GM19372 (cell line): ENCODE measurements around the gene ST8SIA5.
"Not testable (repeated sequence)": the region's sequence is repeated elsewhere in the genome, so short reads cannot be mapped to it uniquely, and the experiment has no call there.

Experiments used
- ATAC-seq: cut with Tn5 transposase; IDR thresholded peaks from one replicate; pipeline ENCODE4 v1.9.1; 2021; ENCODE audit warnings: mild to moderate bottlenecking, low read depth, moderate library complexity; ENCODE audit not compliant: unreplicated experiment

Gene ST8SIA5, protein sequence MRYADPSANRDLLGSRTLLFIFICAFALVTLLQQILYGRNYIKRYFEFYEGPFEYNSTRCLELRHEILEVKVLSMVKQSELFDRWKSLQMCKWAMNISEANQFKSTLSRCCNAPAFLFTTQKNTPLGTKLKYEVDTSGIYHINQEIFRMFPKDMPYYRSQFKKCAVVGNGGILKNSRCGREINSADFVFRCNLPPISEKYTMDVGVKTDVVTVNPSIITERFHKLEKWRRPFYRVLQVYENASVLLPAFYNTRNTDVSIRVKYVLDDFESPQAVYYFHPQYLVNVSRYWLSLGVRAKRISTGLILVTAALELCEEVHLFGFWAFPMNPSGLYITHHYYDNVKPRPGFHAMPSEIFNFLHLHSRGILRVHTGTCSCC

DNA sequence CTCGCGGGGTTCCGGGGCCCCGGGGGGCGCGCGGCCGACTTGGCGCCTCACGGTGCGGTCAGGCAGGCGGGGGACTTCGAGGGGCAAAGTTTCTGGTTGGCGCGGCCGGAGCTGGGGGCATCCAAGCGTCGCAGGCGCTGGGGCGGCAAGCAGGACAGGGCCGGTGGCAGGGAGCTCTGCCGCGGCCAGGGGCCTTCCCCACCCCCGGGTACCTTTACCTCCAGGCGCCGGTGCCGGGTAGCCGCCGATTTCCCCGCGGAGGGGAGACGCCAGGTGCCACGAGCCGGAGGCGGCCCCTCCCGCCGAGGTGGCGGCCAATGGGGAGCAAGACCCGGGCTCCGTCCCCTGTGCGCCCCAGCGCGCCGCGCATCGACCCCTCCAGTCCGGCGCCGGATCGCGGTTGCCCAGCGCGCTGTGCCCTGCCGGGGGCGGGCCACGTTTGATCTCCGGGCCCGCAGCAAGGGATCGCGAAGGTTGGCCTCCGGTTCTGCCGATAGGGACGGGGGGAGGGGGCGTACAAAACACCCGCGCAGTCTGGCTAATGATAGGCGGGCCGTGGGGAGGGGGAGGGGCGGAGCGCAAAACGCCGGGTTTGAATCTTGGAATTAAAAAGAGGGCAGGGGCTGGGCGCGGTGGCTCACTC lies at the start of gene ST8SIA5:
Gene ST8SIA5, minus strand, starts transcription at position 495 of the 643 bp plus-strand sequence. CDS start 545 bp downstream, outside the sequence.
- ATAC-seq = no peak

DNA sequence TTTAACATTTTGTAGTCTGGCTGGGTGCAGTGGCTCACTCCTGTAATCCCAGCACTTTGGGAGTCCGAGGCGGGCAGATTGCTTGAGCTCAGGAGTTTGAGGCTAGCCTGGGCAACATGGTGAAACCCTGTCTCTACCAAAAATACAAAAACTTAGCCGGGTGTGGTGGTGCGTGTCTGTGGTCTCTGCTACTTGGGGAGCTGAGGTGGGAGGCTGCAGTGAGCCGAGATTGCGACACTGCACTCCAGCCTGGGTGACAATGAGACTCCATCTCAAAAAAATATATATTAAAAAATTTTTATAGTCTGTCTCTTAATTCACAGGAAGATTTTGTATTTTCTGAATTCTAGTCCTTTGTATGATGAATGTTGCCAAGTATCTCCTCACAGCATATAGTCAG lies 39.1 kb upstream of the ST8SIA5 start:
- not testable (repeated sequence) for ATAC-seq

DNA sequence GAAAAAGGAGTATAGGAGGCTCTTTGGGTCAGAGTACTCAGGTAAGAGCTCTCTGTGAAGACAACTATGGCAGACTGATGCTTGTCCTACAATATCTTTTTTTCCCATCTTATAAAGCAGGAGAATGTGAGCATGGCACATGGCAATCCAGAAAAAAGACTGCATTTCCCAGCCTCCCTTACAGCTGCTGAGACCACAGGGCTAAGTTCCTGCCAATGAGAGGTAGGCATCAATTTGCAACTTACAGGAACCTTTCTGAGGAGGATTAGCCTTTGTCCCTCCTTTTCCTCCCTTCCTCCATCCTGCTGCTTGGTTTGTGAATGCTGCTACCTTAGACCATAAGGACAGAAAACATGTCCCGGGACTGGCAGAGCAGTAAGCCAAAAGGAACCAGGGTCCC lies 37.8 kb upstream of the ST8SIA5 start:
- no peak for ATAC-seq

DNA sequence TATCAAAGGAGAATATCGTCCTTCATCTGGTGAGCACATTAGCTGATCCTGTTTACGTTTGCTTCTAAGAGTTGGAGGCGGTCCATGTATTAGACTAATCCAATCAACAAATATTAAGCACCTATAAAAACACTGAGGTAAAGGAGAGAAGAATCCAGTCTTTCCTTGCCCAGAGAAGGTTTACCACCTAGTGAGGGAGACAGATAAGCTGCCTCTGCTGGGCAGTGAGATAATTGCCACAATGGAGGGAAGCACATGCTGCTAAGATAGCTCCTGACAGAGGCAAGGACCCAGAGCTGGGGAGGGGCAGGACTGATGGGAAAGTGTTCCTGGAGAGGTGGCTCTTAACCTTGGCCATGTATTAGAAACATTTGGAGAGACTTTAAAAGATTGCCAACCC lies 36.7 kb upstream of the ST8SIA5 start:
- no peak for ATAC-seq

DNA sequence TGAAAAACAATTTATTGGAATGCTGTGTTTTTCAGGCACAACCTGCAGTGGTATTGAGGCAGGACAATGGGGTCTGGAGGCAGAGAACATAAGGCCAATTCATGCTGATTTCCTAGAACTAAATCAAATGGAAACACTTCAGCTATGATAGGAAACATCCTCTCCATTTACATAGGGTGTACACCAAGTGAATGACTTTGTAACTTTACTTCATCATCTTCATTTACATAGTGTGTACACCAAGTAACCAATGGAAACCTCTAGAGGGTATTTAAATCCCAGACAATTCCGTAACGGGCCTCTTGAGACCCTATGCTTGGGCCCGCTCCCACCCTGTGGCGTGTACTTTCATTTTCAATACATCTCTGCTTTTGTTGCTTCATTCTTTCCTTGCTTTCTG lies 32.2 kb upstream of the ST8SIA5 start:
- no peak for ATAC-seq

DNA sequence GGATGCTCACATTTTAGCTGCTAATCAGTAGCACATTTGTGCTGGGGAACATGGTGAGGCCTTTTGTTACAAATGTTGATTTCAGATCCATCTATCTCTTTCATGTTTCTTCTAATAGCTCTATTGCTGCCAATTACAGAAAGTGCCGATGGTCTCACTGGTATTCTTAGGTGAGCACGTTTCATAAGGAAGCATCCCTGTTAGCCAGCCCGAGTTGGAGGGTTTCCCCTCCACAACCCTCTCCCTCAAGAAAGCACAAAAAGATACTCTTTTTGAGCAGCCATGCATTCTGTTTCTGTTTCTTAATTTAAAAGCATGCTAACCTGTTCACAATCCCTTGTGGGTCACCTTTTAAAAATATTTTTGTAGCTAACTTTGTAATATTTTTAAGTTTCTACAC lies 30.8 kb upstream of the ST8SIA5 start:
- ATAC-seq = no peak

DNA sequence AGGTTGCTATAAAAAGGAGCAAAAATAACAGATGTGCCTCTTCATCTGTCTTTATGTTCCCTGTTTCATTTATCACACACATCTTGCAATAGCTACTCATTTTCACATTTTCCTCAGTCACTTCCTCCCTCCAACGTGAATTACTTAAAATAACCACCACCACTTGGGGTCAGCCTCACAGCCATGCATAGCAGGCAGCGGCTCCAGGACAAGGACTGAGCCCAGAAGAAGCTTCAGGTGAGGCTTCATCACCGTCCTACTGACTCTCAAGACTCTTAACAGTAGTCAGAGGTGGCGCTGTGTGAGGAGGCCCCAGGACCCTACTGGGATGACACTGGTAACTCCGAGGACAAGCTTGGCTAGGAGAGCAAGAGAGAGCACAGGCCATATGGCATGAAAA lies 15.5 kb upstream of the ST8SIA5 start:
- no peak for ATAC-seq

DNA sequence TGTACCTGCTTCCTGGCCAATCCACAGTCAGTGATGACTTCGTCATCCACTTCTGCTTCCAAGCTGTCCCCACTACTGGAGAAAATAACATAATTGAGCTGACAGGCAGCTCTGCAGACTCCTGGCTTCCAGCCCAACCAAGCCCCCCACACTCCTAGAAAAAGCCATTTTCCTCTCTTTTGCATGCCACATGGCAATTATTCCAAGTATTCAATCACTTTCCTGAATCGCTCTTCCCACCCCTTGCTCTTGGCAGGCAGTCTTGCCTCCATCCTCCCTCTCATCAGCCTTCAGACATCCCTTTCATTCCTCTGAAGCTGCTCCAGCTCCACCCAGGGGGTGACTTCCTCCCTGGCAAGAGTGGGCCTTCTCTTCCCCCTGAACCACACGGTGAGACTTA lies 14.3 kb upstream of the ST8SIA5 start:
- no peak for ATAC-seq

DNA sequence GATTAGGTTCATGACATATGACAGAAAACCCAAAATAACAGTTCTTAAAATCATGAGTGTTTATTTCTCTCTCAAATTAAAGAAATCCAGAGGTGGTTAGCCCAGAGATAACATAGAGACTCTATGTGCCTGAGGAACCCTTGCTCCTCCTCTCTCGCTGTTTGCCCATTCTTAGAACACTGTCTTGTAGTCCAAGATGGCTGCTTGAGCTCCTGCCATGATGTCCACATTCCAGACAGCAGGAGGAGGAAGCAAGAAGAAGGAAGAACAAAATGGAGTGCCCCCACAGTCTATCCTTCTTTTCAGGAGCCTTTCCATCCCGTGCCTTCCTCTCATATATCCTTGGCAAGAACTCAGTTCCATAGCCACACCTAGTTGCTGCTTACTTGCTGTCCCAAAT lies 13.9 kb upstream of the ST8SIA5 start:
- no peak for ATAC-seq

DNA sequence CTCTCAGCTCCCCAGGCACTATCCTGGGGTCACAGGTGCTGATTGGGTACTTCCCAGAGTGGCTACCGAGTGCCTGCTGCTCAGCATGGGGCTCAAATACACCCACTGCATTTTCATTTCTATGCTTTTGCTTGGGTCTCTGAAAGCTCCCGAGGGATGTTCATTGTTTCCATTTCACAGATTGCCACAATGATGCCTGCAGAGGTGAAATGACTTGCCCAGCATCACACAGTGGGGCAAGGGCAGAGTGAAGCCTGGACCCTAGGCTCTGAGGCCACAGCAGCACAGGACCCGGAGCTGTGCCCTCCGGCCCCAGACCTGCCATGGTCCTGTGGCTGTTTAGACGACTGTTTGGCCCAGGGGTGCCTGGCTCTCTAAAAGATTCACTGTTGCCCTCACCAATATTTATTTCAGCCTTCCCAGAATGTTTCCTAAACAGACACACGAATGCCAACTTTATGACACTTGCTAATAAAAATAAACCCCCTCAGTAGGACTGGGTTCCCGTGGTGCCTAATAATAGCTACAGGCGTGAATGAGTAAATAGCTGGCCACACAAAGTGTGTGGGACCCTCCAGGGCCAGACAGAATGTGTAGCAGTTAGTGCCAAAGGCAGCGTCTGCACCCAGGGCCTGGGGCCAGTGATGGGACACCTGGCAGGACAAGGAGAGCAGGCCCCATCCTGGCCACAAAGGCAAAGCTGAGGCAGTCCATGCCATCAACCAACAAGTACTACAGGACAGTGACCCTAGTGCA lies 11.5 kb upstream of the ST8SIA5 start:
- no peak for ATAC-seq

DNA sequence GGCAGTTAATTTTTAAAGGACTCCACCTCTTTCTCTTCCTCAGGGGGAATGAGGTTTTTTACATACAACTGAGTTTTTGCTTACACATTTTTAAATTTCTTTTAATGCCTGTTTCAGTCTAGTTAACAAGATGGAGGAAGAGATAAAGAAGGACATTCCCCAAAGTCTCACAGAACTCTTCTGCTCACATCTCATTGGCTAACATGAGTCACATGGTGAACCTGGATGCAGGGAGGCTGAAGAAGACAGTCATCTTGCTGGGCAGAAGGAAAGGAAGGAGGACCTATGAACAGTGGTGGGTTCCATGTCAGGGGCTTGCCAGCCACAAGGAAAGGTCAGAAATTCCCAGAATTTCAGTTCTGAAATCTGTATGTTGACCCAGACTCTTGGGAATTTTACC lies 10.4 kb upstream of the ST8SIA5 start:
- no peak for ATAC-seq

DNA sequence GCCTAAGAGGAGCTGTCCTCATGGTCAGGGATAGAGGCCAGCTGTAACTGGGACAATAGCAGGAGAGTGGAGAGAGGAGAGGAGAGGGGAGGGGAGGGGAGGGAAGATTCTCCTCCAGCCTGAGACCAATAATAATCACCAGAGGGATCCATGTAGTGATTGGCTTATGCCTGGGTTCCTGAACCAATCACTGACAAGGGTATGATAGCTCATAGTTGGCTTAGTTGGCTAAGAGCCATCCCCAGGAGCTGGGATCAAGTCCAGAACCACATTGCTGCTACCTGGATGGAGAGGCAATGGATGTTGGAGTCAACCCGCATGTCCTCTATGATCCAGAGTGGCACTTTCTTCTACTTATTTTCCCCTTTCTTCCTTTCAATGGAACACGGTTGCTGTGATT lies 7.7 kb upstream of the ST8SIA5 start:
- ATAC-seq = no peak

DNA sequence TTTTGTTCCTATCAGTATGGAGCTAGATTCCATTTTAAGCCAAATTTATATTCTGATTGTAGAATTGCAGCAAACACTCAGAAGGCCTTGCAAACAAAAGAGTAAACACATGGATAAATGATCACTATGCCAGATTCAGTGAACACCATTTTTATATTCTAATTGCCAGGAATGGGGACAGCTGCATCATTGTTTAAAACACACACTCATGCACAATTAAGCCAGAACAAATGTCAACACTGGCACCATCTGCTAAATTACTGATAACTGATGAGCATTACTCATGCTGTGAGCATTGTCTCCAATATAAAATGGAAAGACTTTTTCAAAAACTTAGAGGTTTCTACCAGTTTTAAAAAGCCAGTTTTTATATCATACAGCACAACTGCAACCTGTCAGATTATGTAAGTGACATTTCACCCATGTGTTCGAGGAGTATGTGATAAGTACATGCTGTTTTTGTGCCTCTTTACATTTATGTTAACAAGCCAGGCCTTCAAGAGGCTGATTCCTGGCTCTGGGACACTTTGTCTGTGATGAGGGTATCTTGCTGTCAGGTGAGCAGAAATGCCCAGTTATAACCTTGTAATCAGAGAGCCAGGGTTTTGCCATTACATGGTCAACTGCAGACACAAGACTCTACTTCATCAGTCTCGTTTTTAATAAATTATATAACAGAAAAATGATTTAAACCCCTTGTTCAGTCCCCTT lies 4.4 kb upstream of the ST8SIA5 start:
- ATAC-seq = no peak

DNA sequence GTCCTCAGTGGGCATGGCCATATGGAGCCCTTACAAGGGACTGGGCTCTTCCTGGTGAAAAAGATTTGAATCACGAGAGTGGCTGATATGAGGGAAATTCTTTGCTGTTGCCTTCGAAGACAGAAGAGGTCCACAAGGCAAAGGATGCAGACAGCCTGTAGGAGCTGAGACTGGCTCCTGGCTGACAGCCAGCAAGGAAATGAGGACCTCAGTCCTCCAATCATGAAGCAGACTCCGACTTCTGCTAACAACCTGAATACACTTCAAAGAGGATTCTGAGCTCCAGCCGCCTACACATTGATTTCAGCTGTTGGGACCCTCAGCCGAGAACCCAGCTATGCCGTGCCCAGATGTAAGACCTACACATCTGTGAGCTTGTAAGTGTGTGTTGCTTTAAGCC lies 3.0 kb upstream of the ST8SIA5 start:
- no peak for ATAC-seq

DNA sequence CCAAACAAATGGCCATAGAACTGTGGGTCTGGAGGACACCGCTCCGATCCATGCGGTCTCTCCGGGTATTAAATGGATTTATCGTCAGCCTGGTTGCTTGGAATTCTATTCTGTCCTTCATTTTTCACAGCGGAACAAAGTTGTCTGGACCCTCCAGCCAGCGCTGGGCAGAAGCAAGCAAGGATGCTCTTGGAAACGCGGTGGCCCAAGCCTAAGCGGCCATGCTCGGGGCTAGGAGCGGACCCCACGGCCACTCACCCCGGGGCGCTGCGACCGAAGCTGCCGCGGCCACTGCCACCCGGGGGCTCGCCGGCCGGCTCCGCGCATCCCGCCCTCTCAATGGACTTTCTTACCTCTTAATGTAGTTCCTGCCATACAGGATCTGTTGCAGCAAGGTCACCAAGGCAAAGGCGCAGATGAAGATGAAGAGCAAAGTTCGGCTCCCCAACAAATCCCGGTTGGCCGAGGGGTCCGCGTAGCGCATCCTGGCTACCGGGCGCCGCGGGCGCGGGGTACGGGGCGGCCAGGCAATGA lies 761 bp downstream of the ST8SIA5 start:
- no peak for ATAC-seq

DNA sequence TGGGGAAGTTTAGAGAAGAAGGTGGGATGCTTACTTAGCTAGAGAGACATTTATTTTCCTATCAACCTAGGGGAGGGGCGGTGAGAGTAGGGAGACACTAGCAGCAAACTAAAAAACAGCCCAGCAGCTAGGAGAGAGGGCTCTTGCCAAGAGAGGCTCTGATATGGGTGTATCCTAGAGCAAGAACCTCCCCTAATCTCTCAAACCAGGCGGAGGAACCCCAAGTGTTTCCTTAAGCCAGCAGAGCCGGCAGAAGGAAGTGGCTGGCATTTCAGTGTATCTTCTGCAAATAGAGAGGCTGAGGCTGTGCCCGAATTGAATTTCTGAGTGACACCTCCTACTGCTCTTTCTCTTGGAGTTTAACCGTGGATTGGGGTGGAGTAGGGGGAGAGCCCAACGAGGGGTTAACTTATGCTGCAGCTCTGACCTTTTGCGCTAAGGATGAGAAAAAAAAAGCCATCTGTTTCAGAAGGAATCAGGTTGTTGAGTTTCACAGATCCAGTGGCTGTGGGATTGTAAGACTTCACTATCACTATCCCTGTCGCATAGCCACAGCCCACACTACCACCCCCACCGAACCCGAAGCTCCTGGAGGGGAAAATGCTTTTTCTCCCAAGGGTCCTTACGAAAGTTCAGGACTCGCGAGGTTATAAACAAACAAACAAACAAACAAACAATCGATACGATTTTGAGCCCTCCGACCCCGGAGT lies 1.4 kb downstream of the ST8SIA5 start:
- no peak for ATAC-seq

DNA sequence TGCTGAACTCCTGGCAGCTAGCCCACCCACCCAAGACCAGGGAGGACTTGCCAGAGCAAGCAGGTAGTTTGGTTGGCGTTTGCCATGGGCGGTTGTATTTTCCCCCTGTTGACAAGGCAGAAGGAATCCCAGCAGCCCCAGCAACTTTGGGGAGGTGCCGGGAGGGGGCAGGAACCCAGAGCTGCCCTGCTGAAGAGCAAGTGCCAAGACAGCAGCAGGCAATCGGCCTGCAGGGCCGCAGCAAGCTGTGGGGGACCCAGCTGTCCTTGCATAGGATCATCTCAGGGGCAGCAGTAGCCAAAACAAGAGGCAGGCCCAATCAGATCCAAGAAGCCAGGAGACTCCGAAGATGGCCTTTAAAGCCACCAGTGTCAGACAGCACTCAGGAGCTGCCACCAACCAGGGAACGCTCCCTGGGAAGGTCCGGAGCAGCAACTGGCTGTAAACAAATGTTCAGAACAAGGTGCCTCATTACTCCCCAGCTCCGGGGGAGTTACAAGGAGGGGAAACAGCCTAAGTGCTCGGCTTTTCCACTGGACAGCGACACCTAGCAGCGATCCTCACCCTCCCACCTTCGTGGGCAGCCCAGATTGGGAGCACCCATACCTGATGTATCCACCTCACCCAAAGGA lies 2.1 kb downstream of the ST8SIA5 start:
- ATAC-seq = no peak

DNA sequence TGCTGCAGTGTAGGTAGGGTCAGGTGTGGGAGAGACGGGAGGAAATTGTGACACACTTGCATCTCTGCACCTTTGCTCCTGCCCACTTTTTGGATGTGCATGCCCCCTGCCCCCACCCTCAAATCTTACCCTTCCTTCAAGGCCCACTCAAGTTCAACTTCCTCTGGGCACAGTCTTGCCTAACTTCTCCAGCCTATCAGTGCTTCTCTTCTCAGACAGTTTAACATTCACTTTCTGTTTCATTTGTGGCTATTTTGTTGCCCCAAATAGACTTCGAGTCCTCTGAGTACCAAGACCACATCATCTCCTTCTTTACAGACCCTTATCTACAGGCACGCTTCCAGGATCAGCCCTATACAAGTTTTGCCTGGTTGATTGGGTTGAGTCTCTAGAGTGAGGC lies 2.7 kb downstream of the ST8SIA5 start:
- peak; percentile 59 for ATAC-seq

DNA sequence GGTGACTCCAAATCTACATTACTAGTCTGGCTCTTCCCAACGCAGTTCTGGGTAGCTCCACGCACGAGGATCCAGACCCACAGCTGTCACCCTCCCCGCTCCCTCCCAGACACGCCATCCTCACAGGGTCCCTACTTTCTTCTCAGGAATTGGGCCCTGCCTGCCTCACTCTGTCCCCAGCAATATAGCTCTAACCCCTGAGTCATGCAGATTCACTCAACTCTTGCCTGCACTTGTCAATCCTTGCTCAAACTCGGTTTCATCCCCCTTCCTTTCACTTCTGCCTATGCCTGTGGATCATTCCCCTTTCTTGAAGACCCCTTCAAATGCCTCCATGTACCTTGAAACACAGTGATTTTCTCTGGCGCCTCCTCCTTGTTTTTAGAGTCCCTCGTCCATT lies 5.0 kb downstream of the ST8SIA5 start:
- no peak for ATAC-seq

DNA sequence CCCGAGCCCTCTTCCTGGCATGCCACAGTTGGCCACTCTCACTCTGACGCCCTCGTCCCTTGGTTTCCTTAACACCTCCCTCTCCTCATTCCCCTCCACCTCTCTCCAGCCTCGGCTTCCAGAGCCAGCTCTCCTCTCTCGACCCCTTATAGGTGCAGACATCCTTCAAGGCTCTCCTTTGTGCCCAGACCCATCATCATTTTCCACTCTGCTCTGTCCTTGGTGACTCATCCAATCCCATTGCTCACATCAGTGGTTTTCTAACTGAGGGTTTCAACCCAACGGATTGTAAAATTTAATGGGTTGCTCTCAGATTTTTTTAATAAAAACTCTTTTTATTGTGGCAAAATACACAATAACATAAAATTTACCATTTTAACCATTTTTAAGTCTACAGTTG lies 6.2 kb downstream of the ST8SIA5 start:
- ATAC-seq = no peak
